PC-9 (cell line): ENCODE data around the gene ZC3H8. TPM values are rescaled to one million over a fixed set of nuclear protein-coding genes. Genes with fewer than 3 reads are reported as not detected.
A peak's percentile ranks its signal among the peaks of the same experiment; 100 is the strongest.

ENCODE experiments used
- BruUV-seq: library from RNA; stranded (reverse); fragments of 400-500 nt; replicated peaks from 2 replicates; lab custom pipeline; 2021; lab: Mats Ljungman, UMichigan
- CTCF ChIA-PET: fragments of 300-600 bp; sonication (Branson Sonifier 250); formaldehyde crosslinking; loops from one replicate; lab custom pipeline; 2022; ENCODE audit warnings: antibody characterized with exemption; lab: Charles Lee
- POLR2A ChIA-PET: fragments of 300-600 bp; sonication (Branson Sonifier 250); formaldehyde crosslinking; loops from one replicate; lab custom pipeline; 2022; ENCODE audit warnings: antibody characterized with exemption; ENCODE audit not compliant: unreplicated experiment; lab: Charles Lee
- DNase-seq, 2 experiments: peaks; one replicate each; pipeline versions ENCODE4 v3.0.0 to v3.0.0-alpha.2; 2015 to 2022; ENCODE audit warnings: mixed read lengths in 1 of 2
- H2AFZ ChIP-seq: fragments of 200-600 bp; sonication (generic); 2 replicates; pipeline ENCODE4 v1.8.1; 2017; ENCODE audit warnings: antibody characterized with exemption
- H3F3A ChIP-seq: fragments of 200-600 bp; sonication (generic); 2 replicates; pipeline ENCODE4 v1.8.1; 2017; ENCODE audit warnings: antibody characterized with exemption, mild to moderate bottlenecking, low read depth; ENCODE audit not compliant: insufficient read depth
- H3K27ac ChIP-seq: fragments of 200-600 bp; sonication (generic); 2 replicates; pipeline ENCODE4 v1.6.1; 2016; ENCODE audit warnings: mixed run types
- H3K27me3 ChIP-seq: fragments of 200-600 bp; sonication (generic); 2 replicates; pipeline ENCODE4 v1.6.1; 2016; ENCODE audit warnings: low read depth, mixed run types; ENCODE audit not compliant: insufficient read depth
- H3K36me3 ChIP-seq: fragments of 200-600 bp; sonication (generic); 2 replicates; pipeline ENCODE4 v1.6.1; 2016; ENCODE audit warnings: low read depth, mixed run types
- H3K4me1 ChIP-seq: fragments of 200-600 bp; sonication (generic); replicated peaks from 2 replicates; pipeline ENCODE4 v1.6.1; 2016; ENCODE audit warnings: mixed run types; ENCODE audit not compliant: insufficient read depth
- H3K4me2 ChIP-seq: fragments of 200-600 bp; sonication (generic); 2 replicates; pipeline ENCODE4 v1.6.1; 2017; ENCODE audit warnings: mixed run types
- H3K4me3 ChIP-seq: fragments of 200-600 bp; sonication (generic); 2 replicates; pipeline ENCODE4 v1.6.1; 2016; ENCODE audit warnings: mixed run types
- H3K79me2 ChIP-seq: fragments of 200-600 bp; sonication (generic); 2 replicates; pipeline ENCODE4 v1.6.1; 2017; ENCODE audit warnings: low read depth, mixed run types
- H3K9me2 ChIP-seq: fragments of 200-600 bp; sonication (generic); 2 replicates; pipeline ENCODE4 v1.8.1; 2017; ENCODE audit warnings: mild to moderate bottlenecking; ENCODE audit not compliant: insufficient read depth
- H3K9me3 ChIP-seq: fragments of 200-600 bp; sonication (generic); 2 replicates; pipeline ENCODE4 v1.8.1; 2016; ENCODE audit warnings: low read depth; ENCODE audit not compliant: insufficient read depth
- H4K20me1 ChIP-seq: fragments of 200-600 bp; sonication (generic); 2 replicates; pipeline ENCODE4 v1.8.1; 2017; ENCODE audit not compliant: insufficient read depth
- CTCF ChIP-seq: fragments of 200-600 bp; sonication (generic); conservative IDR thresholded peaks from 2 replicates; pipeline ENCODE4 v1.6.1; 2017; ENCODE audit warnings: mixed run types, antibody characterized with exemption, mild to moderate bottlenecking, moderate library complexity
- EZH2 ChIP-seq: fragments of 200-600 bp; sonication (generic); IDR thresholded peaks from 2 replicates; pipeline ENCODE4 v1.8.0; 2017; ENCODE audit warnings: antibody characterized with exemption, low read depth
- intact Hi-C: fragments of 100-400 bp; cut with micrococcal nuclease; formaldehyde crosslinking; loops from one replicate; pipeline ENCODE4 v1.10.0; 2022; ENCODE audit not compliant: unreplicated experiment
- total RNA-seq: library from RNA; stranded (reverse); gene quantifications from 2 replicates; pipeline ENCODE4 v1.2.3, GENCODE V29; 2021

Gene ZC3H8
- total RNA-seq, 1 experiment from 2014 or later: 8.6 TPM

DNA sequence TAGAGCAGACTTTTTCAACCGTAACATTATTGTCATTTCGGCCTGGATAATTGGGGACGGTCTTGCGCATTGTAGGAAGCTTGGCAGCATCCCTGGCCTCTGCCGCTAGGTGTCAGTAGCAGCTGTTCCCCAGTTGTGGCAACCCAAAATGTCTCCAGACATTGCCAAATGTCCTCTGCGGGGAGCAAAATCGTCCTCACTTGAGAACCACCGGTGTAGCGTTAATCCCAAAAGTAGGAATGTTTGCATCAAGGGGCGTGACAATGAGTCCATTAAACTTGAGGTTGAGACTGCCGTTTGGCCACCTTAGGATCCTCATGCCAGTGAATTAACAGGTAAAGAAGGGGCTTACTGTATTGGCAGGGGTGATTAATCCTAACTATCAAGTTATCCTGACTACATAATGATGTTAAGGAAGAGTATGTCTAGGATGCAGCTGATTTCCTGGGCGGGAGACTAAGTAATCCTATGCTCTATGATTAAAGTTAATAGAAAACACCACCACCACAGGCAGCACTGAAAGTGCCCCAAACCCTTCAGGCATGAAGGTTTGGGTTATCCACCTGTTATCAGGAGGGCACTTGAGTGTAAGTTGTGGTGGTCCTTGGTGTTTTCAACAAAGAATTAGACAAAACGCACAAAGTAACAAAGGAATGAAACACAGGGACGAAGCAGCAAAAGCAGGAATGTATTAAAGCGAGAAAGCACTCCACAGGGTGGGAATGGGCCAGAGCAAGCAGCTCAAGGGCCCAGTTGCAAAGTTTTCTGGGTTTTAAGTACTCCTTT, 4.9 kb upstream of the ZC3H8 start:
- DNase-seq: peak; percentile 43 to 62
- Histone ChIP-seq H3K4me2 (peak overlapping the region; percentile 67), H3K9me2 (no peaks in the 10 kb centered on the region), H3K79me2 (no peaks in the 10 kb centered on the region), H3K27me3 (no peaks in the 10 kb centered on the region), H3K4me1 (no peaks in the 10 kb centered on the region), H3F3A (no peaks in the 10 kb centered on the region), H3K9me3 (no peaks in the 10 kb centered on the region), H3K4me3 (no peak overlapping the region), H3K36me3 (no peaks in the 10 kb centered on the region), H2AFZ (peak overlapping the region; percentile 72), H3K27ac (no peak overlapping the region), H4K20me1 (no peaks in the 10 kb centered on the region)
- TF ChIP-seq CTCF (peak; percentile 87), EZH2 (no peak)
- ChIA-PET POLR2A (interaction anchor here (0.7 kb wide), 1 partner anchor 21 kb away, joined by 3 read pairs; no protein-coding TSS in a partner anchor), CTCF (interaction anchor here (1.0 to 1.6 kb wide), 2 partner anchors 174 to 234 kb away, joined by 3 to 15 read pairs; partner anchors contain the start of gene RGPD8)
- no TSS peak for BruUV-seq
- intact Hi-C loops: loop anchor here (5.0 to 10.0 kb wide), 4 partner anchors 175 to 375 kb away; partner anchors contain the start of genes ANAPC1, RGPD8 and TMEM87B

DNA sequence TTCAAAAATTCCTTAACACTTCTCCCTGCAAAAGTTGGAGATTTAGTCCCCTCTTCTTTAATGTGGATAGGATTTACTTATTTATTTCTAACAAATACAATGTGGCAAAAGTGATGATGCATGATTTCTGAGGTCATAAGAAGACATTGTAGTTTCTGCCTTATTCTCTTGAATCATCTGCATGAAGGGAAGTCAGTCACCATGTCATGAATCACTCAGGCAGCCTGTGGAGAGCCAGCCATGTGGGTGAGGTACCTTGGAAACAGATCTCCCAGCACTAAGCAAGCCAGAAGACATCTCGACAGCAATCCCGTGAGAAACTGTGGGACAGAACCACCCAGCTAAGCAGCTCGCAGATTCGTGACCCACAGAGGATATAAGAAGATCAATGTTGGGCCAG, 2.7 kb upstream of the ZC3H8 start:
- Histone ChIP-seq H3K27ac (no peak overlapping the region), H3K9me2 (no peaks in the 10 kb centered on the region), H2AFZ (no peak overlapping the region), H4K20me1 (no peaks in the 10 kb centered on the region), H3K4me1 (0 out of 2 replicates have a peak, but pooled peaks cover 5% of the 10 kb centered on the region), H3K36me3 (no peaks in the 10 kb centered on the region), H3F3A (no peaks in the 10 kb centered on the region), H3K79me2 (peaks cover 20% of the 10 kb centered on the region), H3K4me2 (no peak overlapping the region), H3K27me3 (no peaks in the 10 kb centered on the region), H3K4me3 (no peak overlapping the region), H3K9me3 (no peaks in the 10 kb centered on the region)
- CTCF ChIA-PET: no interaction called here
- no TSS peak for BruUV-seq
- TF ChIP-seq EZH2 (no peak), CTCF (no peak)
- no peak for DNase-seq
- POLR2A ChIA-PET: no interaction called here
- intact Hi-C loops: loop anchor here (5.0 to 10.0 kb wide), 4 partner anchors 177 to 373 kb away; partner anchors contain the start of genes ANAPC1, RGPD8 and TMEM87B

GRCh38 chr2:112256654-112257053, 1.8 kb upstream of the ZC3H8 start:
- Histone ChIP-seq H4K20me1 (no peaks in the 10 kb centered on the region), H3K79me2 (peaks cover 28% of the 10 kb centered on the region), H3F3A (no peaks in the 10 kb centered on the region), H2AFZ (no peak overlapping the region), H3K4me2 (no peak overlapping the region), H3K4me1 (0 out of 2 replicates have a peak, but pooled peaks cover 5% of the 10 kb centered on the region), H3K36me3 (no peaks in the 10 kb centered on the region), H3K27ac (no peak overlapping the region), H3K9me2 (no peaks in the 10 kb centered on the region), H3K27me3 (no peaks in the 10 kb centered on the region), H3K9me3 (no peaks in the 10 kb centered on the region), H3K4me3 (no peak overlapping the region)
- ChIA-PET POLR2A (no interaction called here), CTCF (no interaction called here)
- no peak for DNase-seq
- TF ChIP-seq EZH2 (no peak), CTCF (no peak)
- no TSS peak for BruUV-seq
- intact Hi-C loops: loop anchor here (5.0 to 10.0 kb wide), 4 partner anchors 178 to 372 kb away; partner anchors contain the start of genes ANAPC1, RGPD8 and TMEM87B
